ENCODE data around the gene FUT2.

The FUT2 gene

DNA sequence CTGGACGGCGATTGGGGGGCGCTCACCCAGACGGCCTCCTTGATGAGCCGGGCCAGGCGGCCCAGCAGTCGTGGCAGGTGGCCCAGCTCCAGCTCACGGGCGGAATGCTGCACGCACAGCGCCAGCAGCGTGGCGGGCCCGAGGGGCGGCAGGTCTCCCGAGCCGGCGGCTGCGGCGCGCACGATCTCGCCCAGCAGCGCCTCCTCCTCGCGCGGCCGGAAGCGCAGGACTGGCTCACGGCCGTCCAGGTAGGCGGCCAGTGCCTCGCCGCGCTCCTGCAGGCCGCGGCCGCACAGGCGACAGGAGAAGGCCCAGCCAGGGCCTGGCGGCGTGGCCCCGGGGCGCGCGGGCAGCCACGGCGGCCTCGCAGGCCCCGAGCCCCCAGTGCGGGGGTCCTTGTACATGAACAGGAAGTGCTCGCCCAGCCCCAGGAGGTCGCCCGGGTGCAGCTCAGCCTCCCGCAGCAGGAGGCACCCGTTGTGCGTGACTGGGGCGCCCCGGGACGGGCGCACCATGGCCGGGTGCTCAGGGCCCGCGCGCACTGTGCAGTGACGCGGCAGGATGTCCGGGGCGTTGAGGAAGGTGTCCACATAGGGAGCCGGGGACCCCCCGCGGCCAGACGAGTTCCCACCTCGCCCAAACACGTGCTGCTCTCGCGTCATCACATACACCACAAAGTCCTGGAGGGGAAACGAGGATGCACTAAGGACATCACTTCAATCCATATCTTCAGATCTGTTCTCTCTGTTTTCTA, 33.3 kb downstream of the FUT2 start:
- no peak for DNase-seq (ENCODE audit: low spot score)

- no peak for DNase-seq (ENCODE audit: low spot score)
Measured at GRCh38 chr19:48731452-48731851, 35.7 kb downstream of the FUT2 start.

- no peak for DNase-seq (ENCODE audit: low spot score)
Measured at GRCh38 chr19:48734625-48735024, 38.9 kb downstream of the FUT2 start.

GRCh38 chr19:48735031-48735615, 39.4 kb downstream of the FUT2 start:
- no peak for DNase-seq (ENCODE audit: low spot score)

- no peak for DNase-seq (ENCODE audit: low spot score)
Measured at GRCh38 chr19:48737360-48737998, 41.7 kb downstream of the FUT2 start.

DNA sequence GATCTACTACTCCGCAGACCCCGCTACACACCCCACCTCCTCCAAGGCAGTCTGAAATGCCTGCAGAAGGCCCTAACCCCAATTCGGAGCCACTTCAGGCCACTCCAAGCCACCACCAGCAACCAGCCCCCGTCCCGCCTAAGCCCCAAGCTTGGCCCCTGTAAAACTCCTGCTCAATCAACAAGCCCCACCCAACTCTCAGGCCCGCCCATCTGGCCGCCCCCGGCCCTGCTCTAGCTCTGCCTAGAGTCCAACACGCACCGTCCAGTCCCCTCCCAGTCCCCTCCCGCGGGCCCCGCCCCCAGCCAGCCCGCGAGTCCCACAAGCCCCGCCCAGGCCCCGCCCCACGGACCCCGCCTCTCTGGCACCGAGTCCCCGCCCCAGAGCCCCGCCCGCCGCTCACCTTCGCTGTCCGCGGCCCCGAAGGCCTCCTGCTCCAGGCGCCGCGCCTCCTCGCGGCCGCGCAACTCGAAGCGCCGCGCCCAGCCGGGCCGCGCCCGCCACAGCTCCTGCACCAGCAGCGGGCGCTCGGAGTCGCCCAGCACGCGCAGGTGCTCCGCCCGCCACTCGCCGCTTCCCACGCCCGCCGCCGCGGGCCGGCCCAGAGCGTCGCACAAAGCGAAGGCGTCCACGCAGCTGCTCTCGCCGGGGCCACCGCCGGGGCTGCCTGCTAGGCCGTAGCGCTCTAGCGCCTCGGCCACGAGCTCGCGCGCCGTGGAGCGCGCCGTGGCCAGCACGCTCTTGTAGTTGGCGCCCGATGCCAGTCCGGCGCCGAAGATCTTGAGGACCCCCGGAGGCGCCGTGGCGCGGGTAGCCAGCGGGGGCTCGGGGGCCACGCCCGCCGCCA, 43.0 kb downstream of the FUT2 start:
- peak; percentile 98 for DNase-seq (ENCODE audit: low spot score)

DNA sequence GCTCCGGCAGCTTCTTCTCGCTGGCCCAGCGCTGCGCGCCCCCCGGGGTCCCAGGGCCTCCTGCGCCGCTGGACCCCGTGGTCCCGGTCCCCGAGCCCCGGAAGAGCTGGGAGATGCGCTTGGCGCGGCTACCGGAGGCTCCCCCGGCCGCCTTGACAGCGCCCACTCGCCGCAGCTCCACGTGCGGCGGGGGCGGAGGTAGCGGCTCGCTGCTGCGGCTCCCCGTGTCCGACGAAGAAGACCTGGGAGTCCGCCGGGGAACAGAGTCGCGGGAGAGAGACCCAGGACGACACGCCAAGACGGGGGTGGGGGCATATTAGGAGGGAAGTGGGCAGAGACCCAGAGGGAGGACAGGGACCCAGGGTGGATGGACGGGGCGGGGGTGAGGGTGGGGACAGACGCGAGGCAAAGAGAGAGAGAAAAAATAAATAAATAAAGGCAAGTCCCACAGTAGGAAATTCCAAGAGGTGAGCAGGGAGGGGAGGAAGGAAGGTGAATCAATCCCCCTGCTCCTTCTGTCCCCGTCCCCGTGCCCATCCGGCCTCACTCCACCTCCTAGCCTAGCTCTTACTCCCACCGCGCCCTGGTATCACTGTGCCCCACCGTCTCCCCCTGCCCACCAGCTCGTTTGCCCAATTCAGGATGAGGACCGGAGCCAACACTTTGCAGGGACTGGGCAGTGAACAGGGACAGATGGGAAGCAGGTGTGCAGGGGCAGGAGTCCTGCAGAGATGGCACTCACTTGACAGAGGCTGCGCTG, 43.8 kb downstream of the FUT2 start:
- DNase-seq (ENCODE audit: low spot score): no peak

- no peak for DNase-seq (ENCODE audit: low spot score)
Measured at GRCh38 chr19:48740164-48740972, 44.6 kb downstream of the FUT2 start, which contains the start of gene RASIP1. Gene RASIP1 (minus strand): TSS chr19:48740610. CDS start chr19:48740282, 328 bp downstream.

DNA sequence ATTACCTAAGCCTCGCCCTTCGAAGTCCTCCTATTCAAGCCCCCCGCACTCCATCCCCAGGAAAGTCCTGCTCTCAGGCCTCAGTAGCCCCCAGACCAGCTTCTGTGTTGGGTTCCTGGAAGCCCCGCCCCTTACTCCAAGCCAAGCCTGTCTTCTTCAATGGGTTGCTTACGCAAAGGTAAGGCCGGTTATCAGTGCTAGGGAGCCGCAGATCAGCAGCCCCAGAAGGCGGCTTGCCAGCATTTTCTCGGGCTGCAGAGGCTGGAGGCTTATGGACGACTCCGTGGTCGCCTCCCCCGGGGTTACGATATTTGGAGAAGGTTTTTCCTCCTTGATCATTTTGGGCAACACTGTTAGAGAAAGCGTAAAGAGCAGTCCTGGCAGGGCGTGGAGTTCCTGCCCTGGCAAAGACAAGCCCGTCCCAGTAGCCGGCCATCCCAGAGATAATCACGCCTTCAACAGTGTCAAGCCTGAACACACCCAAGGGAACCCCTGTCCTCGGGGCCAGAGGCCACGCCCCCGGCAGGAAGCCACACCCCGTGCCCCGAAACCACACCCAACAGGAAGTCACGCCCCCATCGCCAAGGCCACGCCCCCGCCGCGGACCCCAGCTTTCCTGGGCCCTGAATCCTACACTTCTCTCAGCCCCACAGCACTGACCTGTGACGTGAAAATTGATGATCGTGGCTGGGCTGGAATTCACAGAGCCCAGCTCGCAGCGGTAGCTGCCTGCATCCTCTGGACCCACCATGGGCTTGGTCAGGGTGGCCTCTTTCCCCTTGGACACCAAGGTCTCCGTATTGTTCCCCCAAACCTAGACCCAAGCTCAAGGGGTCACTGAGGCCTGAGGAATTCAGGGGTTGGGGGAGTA, 45.6 kb downstream of the FUT2 start:
- DNase-seq (ENCODE audit: low spot score): no peak

DNA sequence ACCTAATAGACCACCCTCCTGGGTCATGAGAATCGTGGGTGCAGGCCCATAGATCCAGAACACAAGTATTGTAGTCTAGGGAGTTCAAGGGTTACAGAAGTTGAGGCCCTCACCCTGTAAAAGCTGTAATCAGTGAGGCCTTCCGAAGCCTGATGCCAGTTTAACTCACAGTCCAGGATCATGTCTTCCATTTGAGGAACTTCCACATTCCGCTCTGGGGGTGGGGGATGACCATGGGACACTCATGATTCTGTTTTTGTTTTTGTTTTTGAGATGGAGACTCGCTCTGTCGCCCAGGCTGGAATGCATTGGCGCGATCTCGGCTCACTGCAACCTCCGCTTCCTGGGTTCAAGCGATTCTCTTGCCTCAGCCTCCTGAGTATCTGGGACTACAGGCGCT, 46.3 kb downstream of the FUT2 start:
- DNase-seq (ENCODE audit: low spot score): no peak

DNA sequence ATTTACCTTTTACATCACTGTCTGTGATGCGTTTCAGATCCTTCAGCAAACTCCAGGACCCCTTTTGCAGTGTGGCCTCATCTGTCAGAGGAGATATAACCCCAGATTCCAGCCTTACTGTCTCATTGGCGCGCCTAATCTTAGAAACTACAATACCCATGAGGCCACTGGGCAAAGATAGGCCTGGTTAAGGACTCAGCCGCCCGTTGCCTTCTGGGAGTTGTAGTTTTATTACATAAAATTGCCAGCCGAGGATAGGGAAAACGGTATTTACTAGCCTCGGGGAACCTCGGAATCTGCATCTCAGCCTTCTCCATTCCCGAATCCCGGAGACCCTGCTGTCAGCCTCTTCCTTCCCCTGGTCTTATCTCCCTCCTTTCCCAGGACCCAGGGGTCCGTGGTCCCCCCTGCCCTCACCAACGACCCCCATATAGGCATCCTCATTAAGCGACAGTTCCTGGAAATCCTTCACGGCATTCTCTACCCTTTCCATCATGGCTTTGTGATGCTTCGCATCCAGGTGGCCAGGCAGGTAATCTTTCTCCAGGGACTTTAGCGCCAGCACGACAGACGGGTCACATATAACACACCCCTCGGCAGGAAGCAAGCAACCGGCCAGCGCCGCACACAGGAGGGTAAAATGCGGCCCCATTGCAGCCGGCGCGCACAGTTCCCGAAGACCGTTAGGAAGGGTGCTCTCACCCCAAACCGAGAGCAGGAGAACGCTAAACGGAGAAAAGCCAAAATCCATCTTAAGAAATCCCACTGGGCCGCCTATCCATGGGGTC, 49.6 kb downstream of the FUT2 start:
- DNase-seq (ENCODE audit: low spot score): peak; percentile 87

GRCh38 chr19:48746110-48746509, 50.3 kb downstream of the FUT2 start:
- no peak for DNase-seq (ENCODE audit: low spot score)

DNA sequence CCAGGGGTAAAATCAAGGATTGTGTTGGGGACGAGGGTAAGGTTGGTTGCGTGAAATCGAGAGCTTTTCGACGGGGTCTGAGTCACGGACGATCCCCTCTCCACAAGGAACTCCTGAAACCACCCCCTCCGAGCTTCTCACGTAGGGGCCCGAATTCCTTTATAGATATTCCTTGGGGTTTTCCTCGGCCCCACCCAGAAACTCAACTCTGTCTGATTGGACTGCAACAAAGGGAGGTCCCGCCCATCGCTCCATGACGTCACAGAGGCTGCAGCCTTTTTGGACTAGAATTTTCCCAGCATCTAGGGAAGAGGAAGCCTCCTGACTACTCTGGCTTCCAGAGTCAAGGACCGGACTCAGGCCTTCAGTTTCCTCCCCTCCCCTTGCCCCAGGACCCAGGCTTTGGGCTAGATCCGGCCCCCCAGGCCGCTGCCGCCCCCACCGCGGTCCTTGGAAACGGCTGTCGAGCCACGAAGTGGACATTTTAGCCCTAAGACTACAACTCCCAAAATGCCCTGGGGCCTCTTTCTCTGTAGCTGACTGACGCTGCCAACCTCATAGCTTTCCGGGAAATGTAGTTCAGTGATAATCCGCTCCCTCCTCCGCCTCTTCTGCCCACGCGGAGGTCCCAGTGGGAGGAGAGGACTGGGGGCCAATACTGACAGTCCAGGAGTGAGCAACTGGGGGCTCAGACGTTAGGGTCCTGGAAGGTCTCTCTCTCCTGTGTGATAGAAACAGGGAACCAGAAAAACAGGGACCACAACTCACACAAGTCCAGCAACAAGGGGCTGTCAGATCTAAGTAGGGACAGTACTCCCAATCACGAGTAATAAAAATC, 51.2 kb downstream of the FUT2 start, which contains the start of gene IZUMO1:
Gene IZUMO1, minus strand, starts transcription at position 172 of the 838 bp plus-strand sequence. CDS start 1,050 bp downstream, outside the sequence.
- DNase-seq (ENCODE audit: low spot score): peak; percentile 90

GRCh38 chr19:48749571-48750198, 53.9 kb downstream of the FUT2 start:
- DNase-seq (ENCODE audit: low spot score): no peak

DNA sequence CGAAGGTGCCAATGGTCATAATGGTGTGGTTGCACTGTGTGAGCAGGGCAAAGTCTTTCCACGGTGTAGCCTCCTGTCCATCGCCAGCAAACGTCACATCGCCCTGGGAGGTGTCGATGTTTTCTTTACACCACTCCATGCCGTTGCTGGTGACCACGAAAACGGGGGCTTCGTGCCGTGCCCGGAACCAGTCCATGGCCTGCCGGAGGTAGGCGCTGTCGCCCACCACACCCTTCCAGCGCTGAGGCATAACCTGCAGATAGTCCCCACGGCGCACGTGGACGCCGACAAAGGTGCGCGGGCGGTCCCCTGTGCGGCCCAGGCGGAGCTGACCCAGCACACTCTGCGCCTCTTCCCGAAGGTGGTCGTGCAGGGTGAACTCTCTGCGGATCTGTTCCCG, 54.6 kb downstream of the FUT2 start:
- no peak for DNase-seq (ENCODE audit: low spot score)

- DNase-seq (ENCODE audit: low spot score): no peak
Measured at GRCh38 chr19:48750771-48751504, 55.2 kb downstream of the FUT2 start.
